DND-41 (cell line): ENCODE data around the gene NPAS2.

Experiments
- ATAC-seq: fragments of 200-7000 bp; cut with Tn5 transposase; 3 replicates; pipeline ENCODE4 v1.9.1; 2021; ENCODE audit warnings: low read depth; ENCODE audit not compliant: insufficient read depth
- DNase-seq: peaks from one replicate; pipeline ENCODE4 v3.0.0-alpha.2; 2020
- H2AFZ ChIP-seq: 2 replicates; pipeline ENCODE4 v1.6.0; 2012; ENCODE audit warnings: low read depth, low read length
- H3K27ac ChIP-seq: 2 replicates; pipeline ENCODE4 v1.5.1; 2012; ENCODE audit warnings: low read length, inconsistent platforms
- H3K27me3 ChIP-seq: fragments of 200-600 bp; sonication (generic); 2 replicates; pipeline ENCODE4 v1.6.0; 2012; ENCODE audit warnings: low read length, mild to moderate bottlenecking, inconsistent platforms; ENCODE audit not compliant: insufficient read depth, poor library complexity
- H3K36me3 ChIP-seq: 2 replicates; pipeline ENCODE4 v1.5.1; 2012; ENCODE audit warnings: low read length, inconsistent platforms; ENCODE audit not compliant: insufficient read depth
- H3K4me1 ChIP-seq: 2 replicates; pipeline ENCODE4 v1.5.1; 2012; ENCODE audit warnings: mild to moderate bottlenecking, low read length; ENCODE audit not compliant: insufficient read depth
- H3K4me2 ChIP-seq: 2 replicates; pipeline ENCODE4 v1.6.0; 2012; ENCODE audit warnings: mild to moderate bottlenecking, moderate library complexity, low read length, inconsistent platforms; ENCODE audit not compliant: insufficient read depth
- H3K4me3 ChIP-seq, 2 experiments: fragments of 200-600 bp in 1 of 2; shearing (Covaris generic) in 1 of 2; 2 replicates each; pipeline ENCODE4 v1.5.1; 2012 to 2016; ENCODE audit warnings: inconsistent platforms in 2 of 2, low read length in 2 of 2, mild to moderate bottlenecking in 2 of 2, low read depth in 1 of 2, moderate library complexity in 1 of 2
- H3K79me2 ChIP-seq: 2 replicates; pipeline ENCODE4 v1.6.0; 2012; ENCODE audit warnings: low read length, inconsistent platforms; ENCODE audit not compliant: insufficient read depth
- H3K9ac ChIP-seq: 2 replicates; pipeline ENCODE4 v1.6.0; 2012; ENCODE audit warnings: low read depth, mild to moderate bottlenecking, inconsistent platforms, low read length, moderate library complexity
- H3K9me3 ChIP-seq: 2 replicates; pipeline ENCODE4 v1.5.1; 2012; ENCODE audit warnings: low read length, moderate library complexity, mild to moderate bottlenecking, inconsistent platforms; ENCODE audit not compliant: insufficient read depth, severe bottlenecking
- H4K20me1 ChIP-seq: 2 replicates; pipeline ENCODE4 v1.6.0; 2012; ENCODE audit warnings: low read length; ENCODE audit not compliant: insufficient read depth
- EZH2 ChIP-seq: IDR thresholded peaks from 3 replicates; pipeline ENCODE4 v1.6.1; 2012; ENCODE audit warnings: borderline replicate concordance, low read depth, mild to moderate bottlenecking, moderate library complexity, low read length, inconsistent platforms; ENCODE audit not compliant: severe bottlenecking
- TF ChIP-seq, protein P1 (sequence below): IDR thresholded peaks from 2 replicates; pipeline ENCODE4 v1.5.1; 2012; ENCODE audit warnings: borderline replicate concordance, low read length, moderate library complexity, mild to moderate bottlenecking; ENCODE audit not compliant: poor library complexity, severe bottlenecking; ENCODE audit errors: extremely low read depth

Gene NPAS2

DNA sequence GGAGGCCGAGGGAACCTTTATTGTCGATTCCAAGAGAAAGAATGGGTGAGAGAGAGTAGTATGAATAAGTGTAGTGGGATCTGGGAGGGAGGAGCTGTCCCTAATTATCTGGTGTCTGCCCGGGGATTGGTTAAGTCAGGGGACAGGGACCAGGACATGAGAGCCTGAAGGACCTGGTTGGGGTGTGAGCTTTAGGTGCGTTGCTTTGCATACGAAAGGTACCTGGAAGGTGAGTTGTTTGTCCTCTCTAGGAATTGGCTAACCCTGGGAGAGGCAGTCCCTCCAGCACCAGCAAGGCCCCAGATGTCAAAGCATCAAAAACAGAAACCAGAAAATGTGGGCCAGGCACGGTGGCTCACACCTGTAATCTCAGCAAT lies 134.1 kb downstream of the NPAS2 start:
- H3K36me3 ChIP-seq: no peaks in the 10 kb centered on the region
- H3K9ac ChIP-seq: no peak overlapping the region
- no peaks in the 10 kb centered on the region for H4K20me1 ChIP-seq
- H3K79me2 ChIP-seq: no peaks in the 10 kb centered on the region
- ATAC-seq (no peak), DNase-seq (no peak)
- no peaks in the 10 kb centered on the region for H3K4me1 ChIP-seq
- H3K9me3 ChIP-seq: no peaks in the 10 kb centered on the region
- H2AFZ ChIP-seq: no peak overlapping the region
- TF ChIP-seq, protein P1, sequence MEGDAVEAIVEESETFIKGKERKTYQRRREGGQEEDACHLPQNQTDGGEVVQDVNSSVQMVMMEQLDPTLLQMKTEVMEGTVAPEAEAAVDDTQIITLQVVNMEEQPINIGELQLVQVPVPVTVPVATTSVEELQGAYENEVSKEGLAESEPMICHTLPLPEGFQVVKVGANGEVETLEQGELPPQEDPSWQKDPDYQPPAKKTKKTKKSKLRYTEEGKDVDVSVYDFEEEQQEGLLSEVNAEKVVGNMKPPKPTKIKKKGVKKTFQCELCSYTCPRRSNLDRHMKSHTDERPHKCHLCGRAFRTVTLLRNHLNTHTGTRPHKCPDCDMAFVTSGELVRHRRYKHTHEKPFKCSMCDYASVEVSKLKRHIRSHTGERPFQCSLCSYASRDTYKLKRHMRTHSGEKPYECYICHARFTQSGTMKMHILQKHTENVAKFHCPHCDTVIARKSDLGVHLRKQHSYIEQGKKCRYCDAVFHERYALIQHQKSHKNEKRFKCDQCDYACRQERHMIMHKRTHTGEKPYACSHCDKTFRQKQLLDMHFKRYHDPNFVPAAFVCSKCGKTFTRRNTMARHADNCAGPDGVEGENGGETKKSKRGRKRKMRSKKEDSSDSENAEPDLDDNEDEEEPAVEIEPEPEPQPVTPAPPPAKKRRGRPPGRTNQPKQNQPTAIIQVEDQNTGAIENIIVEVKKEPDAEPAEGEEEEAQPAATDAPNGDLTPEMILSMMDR: no peak
- TF ChIP-seq EZH2: no peak
- no peak overlapping the region for H3K4me2 ChIP-seq
- H3K27ac ChIP-seq: no peak overlapping the region
- H3K27me3 ChIP-seq: no peaks in the 10 kb centered on the region
- H3K4me3 ChIP-seq: no peak overlapping the region

GRCh38 chr2:100955226-100955625 lies 135.3 kb downstream of the NPAS2 start:
- Histone ChIP-seq H3K27ac (no peak overlapping the region), H3K4me1 (no peaks in the 10 kb centered on the region), H3K79me2 (no peaks in the 10 kb centered on the region), H2AFZ (no peak overlapping the region), H3K9ac (no peak overlapping the region), H3K4me3 (no peak overlapping the region), H3K4me2 (no peak overlapping the region), H3K9me3 (no peaks in the 10 kb centered on the region), H3K36me3 (no peaks in the 10 kb centered on the region), H3K27me3 (no peaks in the 10 kb centered on the region), H4K20me1 (no peaks in the 10 kb centered on the region)
- DNase-seq (no peak), ATAC-seq (no peak)
- no peak for TF ChIP-seq EZH2
- TF ChIP-seq, protein P1: no peak

DNA sequence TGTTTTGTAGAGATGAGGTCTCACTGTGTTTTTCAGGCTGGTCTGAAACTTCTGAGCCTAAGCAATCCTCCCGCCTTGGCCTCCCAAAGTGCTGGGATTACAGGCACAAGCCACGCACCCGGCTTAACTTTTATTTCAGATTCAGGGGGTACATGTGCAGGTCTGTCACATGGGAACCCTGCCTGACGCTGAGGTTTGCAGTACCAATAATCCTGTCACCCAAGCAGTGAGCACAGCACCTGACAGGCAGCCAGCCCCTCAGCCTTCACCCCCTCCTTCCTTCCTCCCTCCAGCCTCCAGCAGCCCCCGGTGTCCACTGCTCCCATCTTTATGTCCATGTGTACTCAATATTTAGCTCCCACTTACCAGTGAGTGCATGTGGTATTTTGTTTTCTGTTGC lies 136.1 kb downstream of the NPAS2 start:
- ATAC-seq: no peak
- H3K27me3 ChIP-seq: no peaks in the 10 kb centered on the region
- H3K27ac ChIP-seq: no peak overlapping the region

More for the DNA sequence above, 136.1 kb downstream of the NPAS2 start:
- H2AFZ ChIP-seq: no peak overlapping the region
- TF ChIP-seq EZH2: no peak
- TF ChIP-seq, protein P1: no peak
- H4K20me1 ChIP-seq: no peaks in the 10 kb centered on the region
- H3K4me3 ChIP-seq: no peak overlapping the region
- no peaks in the 10 kb centered on the region for H3K36me3 ChIP-seq
- H3K9ac ChIP-seq: no peak overlapping the region
- no peaks in the 10 kb centered on the region for H3K9me3 ChIP-seq
- H3K79me2 ChIP-seq: no peaks in the 10 kb centered on the region
- DNase-seq: no peak
- H3K4me1 ChIP-seq: no peaks in the 10 kb centered on the region
- H3K4me2 ChIP-seq: no peak overlapping the region
